ENCODE results near the gene NFKBIB. TPM values are rescaled to one million over a fixed set of nuclear protein-coding genes. Genes with fewer than 3 reads are reported as not detected.
A peak's percentile ranks its signal among the peaks of the same experiment; 100 is the strongest.

NFKBIB gene
- total and polyA plus RNA-seq, 2 donors: 12.6 to 23.6 TPM

- WGBS: 92% methylated on average over 14 of the region's 14 CpGs
- no peaks in the 10 kb centered on the region for H3K9me3 ChIP-seq (ENCODE audit: control insufficient read depth in 2 of 2, insufficient read depth in 1 of 2, low read length in 1 of 2)
- no peak overlapping the region for H3K4me3 ChIP-seq (ENCODE audit: low read length in 2 of 2)
- H3K36me3 ChIP-seq (ENCODE audit: control insufficient read depth in 2 of 2, insufficient read depth in 2 of 2, low read length in 1 of 2): peaks cover 18 to 27% of the 10 kb centered on the region in 2 donors
- peak overlapping the region in 1 of 2 donors; percentile 55 for H3K27ac ChIP-seq (ENCODE audit: low read depth in 1 of 2, low read length in 1 of 2)
- no peak for DNase-seq (ENCODE audit: low read depth in 6 of 9, low spot score in 9 of 9)
- H3K27me3 ChIP-seq (ENCODE audit: control insufficient read depth in 2 of 2, insufficient read depth in 1 of 2, low read length in 1 of 2): no peaks in the 10 kb centered on the region
- H3K4me1 ChIP-seq (ENCODE audit: control insufficient read depth in 2 of 2, insufficient read depth in 2 of 2, low read length in 2 of 2): peaks cover 3 to 18% of the 10 kb centered on the region in 2 donors
Measured at GRCh38 chr19:38893341-38893771, 6.4 kb upstream of the NFKBIB start.

GRCh38 chr19:38894968-38895367, 4.8 kb upstream of the NFKBIB start:
- peaks cover 6 to 27% of the 10 kb centered on the region in 2 donors for H3K4me1 ChIP-seq (ENCODE audit: control insufficient read depth in 2 of 2, insufficient read depth in 2 of 2, low read length in 2 of 2)
- WGBS: 48% methylated on average over 9 of the region's 9 CpGs

GRCh38 chr19:38898788-38899446, 852 bp upstream of the NFKBIB start:
- no peak for DNase-seq (ENCODE audit: low read depth in 6 of 9, low spot score in 9 of 9)
- Histone ChIP-seq H3K27ac (ENCODE audit: low read depth in 1 of 2, low read length in 1 of 2) (peak overlapping the region; percentile 70), H3K27me3 (ENCODE audit: control insufficient read depth in 2 of 2, insufficient read depth in 1 of 2, low read length in 1 of 2) (no peaks in the 10 kb centered on the region), H3K4me1 (ENCODE audit: control insufficient read depth in 2 of 2, insufficient read depth in 2 of 2, low read length in 2 of 2) (peaks cover 6 to 33% of the 10 kb centered on the region in 2 donors), H3K36me3 (ENCODE audit: control insufficient read depth in 2 of 2, insufficient read depth in 2 of 2, low read length in 1 of 2) (no peaks in the 10 kb centered on the region), H3K9me3 (ENCODE audit: control insufficient read depth in 2 of 2, insufficient read depth in 1 of 2, low read length in 1 of 2) (peaks cover 0 to 5% of the 10 kb centered on the region in 2 donors), H3K4me3 (ENCODE audit: low read length in 2 of 2) (peak overlapping the region; percentile 84)
- 14% methylated on average over 25 of the region's 25 CpGs for WGBS

More at GRCh38 chr19:38894968-38895367, 4.8 kb upstream of the NFKBIB start:
- H3K9me3 ChIP-seq (ENCODE audit: control insufficient read depth in 2 of 2, insufficient read depth in 1 of 2, low read length in 1 of 2): no peaks in the 10 kb centered on the region
- DNase-seq (ENCODE audit: low read depth in 6 of 9, low spot score in 9 of 9): no peak
- H3K27me3 ChIP-seq (ENCODE audit: control insufficient read depth in 2 of 2, insufficient read depth in 1 of 2, low read length in 1 of 2): no peaks in the 10 kb centered on the region
- peaks cover 4 to 12% of the 10 kb centered on the region in 2 donors for H3K36me3 ChIP-seq (ENCODE audit: control insufficient read depth in 2 of 2, insufficient read depth in 2 of 2, low read length in 1 of 2)
- no peak overlapping the region for H3K4me3 ChIP-seq (ENCODE audit: low read length in 2 of 2)
- H3K27ac ChIP-seq (ENCODE audit: low read depth in 1 of 2, low read length in 1 of 2): no peak overlapping the region

GRCh38 chr19:38900202-38900629, 447 bp downstream of the NFKBIB start:
- H3K9me3 ChIP-seq (ENCODE audit: control insufficient read depth in 2 of 2, insufficient read depth in 1 of 2, low read length in 1 of 2): peaks cover 0 to 5% of the 10 kb centered on the region in 2 donors
- no peaks in the 10 kb centered on the region for H3K27me3 ChIP-seq (ENCODE audit: control insufficient read depth in 2 of 2, insufficient read depth in 1 of 2, low read length in 1 of 2)
- DNase-seq (ENCODE audit: low read depth in 6 of 9, low spot score in 9 of 9): no peak
- peaks cover 3 to 9% of the 10 kb centered on the region in 2 donors for H3K36me3 ChIP-seq (ENCODE audit: control insufficient read depth in 2 of 2, insufficient read depth in 2 of 2, low read length in 1 of 2)
- peak overlapping the region; percentile 71 to 78 for H3K27ac ChIP-seq (ENCODE audit: low read depth in 1 of 2, low read length in 1 of 2)
- WGBS: 5% methylated on average over 8 of the region's 8 CpGs
- peaks cover 6 to 25% of the 10 kb centered on the region in 2 donors for H3K4me1 ChIP-seq (ENCODE audit: control insufficient read depth in 2 of 2, insufficient read depth in 2 of 2, low read length in 2 of 2)
- H3K4me3 ChIP-seq (ENCODE audit: low read length in 2 of 2): peak overlapping the region; percentile 84

GRCh38 chr19:38900743-38901190, 998 bp downstream of the NFKBIB start:
- peaks cover 0 to 5% of the 10 kb centered on the region in 2 donors for H3K9me3 ChIP-seq (ENCODE audit: control insufficient read depth in 2 of 2, insufficient read depth in 1 of 2, low read length in 1 of 2)
- no peaks in the 10 kb centered on the region for H3K27me3 ChIP-seq (ENCODE audit: control insufficient read depth in 2 of 2, insufficient read depth in 1 of 2, low read length in 1 of 2)
- no peak overlapping the region for H3K27ac ChIP-seq (ENCODE audit: low read depth in 1 of 2, low read length in 1 of 2)
- peak overlapping the region in 1 of 2 donors; percentile 84 for H3K4me3 ChIP-seq (ENCODE audit: low read length in 2 of 2)
- no peak for DNase-seq (ENCODE audit: low read depth in 6 of 9, low spot score in 9 of 9)
- 41% methylated on average over 3 of the region's 3 CpGs for WGBS
- H3K36me3 ChIP-seq (ENCODE audit: control insufficient read depth in 2 of 2, insufficient read depth in 2 of 2, low read length in 1 of 2): peaks cover 8 to 15% of the 10 kb centered on the region in 2 donors
- peaks cover 6 to 24% of the 10 kb centered on the region in 2 donors for H3K4me1 ChIP-seq (ENCODE audit: control insufficient read depth in 2 of 2, insufficient read depth in 2 of 2, low read length in 2 of 2)

GRCh38 chr19:38901683-38902082, 1.9 kb downstream of the NFKBIB start:
- peaks cover 6 to 24% of the 10 kb centered on the region in 2 donors for H3K4me1 ChIP-seq (ENCODE audit: control insufficient read depth in 2 of 2, insufficient read depth in 2 of 2, low read length in 2 of 2)
- no peak overlapping the region for H3K27ac ChIP-seq (ENCODE audit: low read depth in 1 of 2, low read length in 1 of 2)
- no peak overlapping the region for H3K4me3 ChIP-seq (ENCODE audit: low read length in 2 of 2)
- H3K36me3 ChIP-seq (ENCODE audit: control insufficient read depth in 2 of 2, insufficient read depth in 2 of 2, low read length in 1 of 2): peaks cover 10 to 19% of the 10 kb centered on the region in 2 donors
- peaks cover 0 to 5% of the 10 kb centered on the region in 2 donors for H3K9me3 ChIP-seq (ENCODE audit: control insufficient read depth in 2 of 2, insufficient read depth in 1 of 2, low read length in 1 of 2)
- no peaks in the 10 kb centered on the region for H3K27me3 ChIP-seq (ENCODE audit: control insufficient read depth in 2 of 2, insufficient read depth in 1 of 2, low read length in 1 of 2)
- no peak for DNase-seq (ENCODE audit: low read depth in 6 of 9, low spot score in 9 of 9)
- WGBS: 98% methylated on average over 1 of the region's 1 CpG

- H3K9me3 ChIP-seq (ENCODE audit: control insufficient read depth in 2 of 2, insufficient read depth in 1 of 2, low read length in 1 of 2): peaks cover 0 to 5% of the 10 kb centered on the region in 2 donors
- no peaks in the 10 kb centered on the region for H3K27me3 ChIP-seq (ENCODE audit: control insufficient read depth in 2 of 2, insufficient read depth in 1 of 2, low read length in 1 of 2)
- H3K27ac ChIP-seq (ENCODE audit: low read depth in 1 of 2, low read length in 1 of 2): no peak overlapping the region
- no peak for DNase-seq (ENCODE audit: low read depth in 6 of 9, low spot score in 9 of 9)
- no peak overlapping the region for H3K4me3 ChIP-seq (ENCODE audit: low read length in 2 of 2)
- 97% methylated on average over 35 of the region's 35 CpGs for WGBS
- H3K4me1 ChIP-seq (ENCODE audit: control insufficient read depth in 2 of 2, insufficient read depth in 2 of 2, low read length in 2 of 2): peaks cover 0 to 9% of the 10 kb centered on the region in 2 donors
- H3K36me3 ChIP-seq (ENCODE audit: control insufficient read depth in 2 of 2, insufficient read depth in 2 of 2, low read length in 1 of 2): peaks cover 22 to 36% of the 10 kb centered on the region in 2 donors
Measured at GRCh38 chr19:38904581-38905539, 5.1 kb downstream of the NFKBIB start.

GRCh38 chr19:38905620-38906019, 5.9 kb downstream of the NFKBIB start:
- Histone ChIP-seq H3K27me3 (ENCODE audit: control insufficient read depth in 2 of 2, insufficient read depth in 1 of 2, low read length in 1 of 2) (no peaks in the 10 kb centered on the region), H3K36me3 (ENCODE audit: control insufficient read depth in 2 of 2, insufficient read depth in 2 of 2, low read length in 1 of 2) (peaks cover 22 to 36% of the 10 kb centered on the region in 2 donors), H3K4me3 (ENCODE audit: low read length in 2 of 2) (no peak overlapping the region), H3K27ac (ENCODE audit: low read depth in 1 of 2, low read length in 1 of 2) (no peak overlapping the region), H3K9me3 (ENCODE audit: control insufficient read depth in 2 of 2, insufficient read depth in 1 of 2, low read length in 1 of 2) (peaks cover 0 to 5% of the 10 kb centered on the region in 2 donors), H3K4me1 (ENCODE audit: control insufficient read depth in 2 of 2, insufficient read depth in 2 of 2, low read length in 2 of 2) (peaks cover 0 to 6% of the 10 kb centered on the region in 2 donors)
- 98% methylated on average over 4 of the region's 4 CpGs for WGBS
- no peak for DNase-seq (ENCODE audit: low read depth in 6 of 9, low spot score in 9 of 9)

Measured in thymus (tissue), 11 donors.